ENCODE measurements around the gene PDCD4.

Gene PDCD4

DNA sequence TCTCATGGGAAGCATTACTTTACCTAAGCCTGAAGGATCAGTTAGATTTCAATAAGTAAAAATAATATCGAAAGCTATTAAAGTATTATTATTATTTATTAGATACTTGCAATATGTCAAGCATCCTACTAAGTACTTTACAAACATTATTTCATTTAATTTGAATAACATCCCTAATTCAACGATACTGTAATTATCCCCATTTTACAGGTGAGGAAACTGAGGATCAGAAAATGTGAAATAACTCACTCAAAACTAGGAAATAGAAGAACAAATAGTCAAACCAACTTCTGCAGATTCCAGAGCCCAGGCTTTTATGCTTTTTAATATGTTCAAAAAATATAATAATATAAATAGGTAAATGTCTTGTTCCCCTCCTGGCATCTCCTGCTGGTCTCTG is 10.3 kb upstream of the PDCD4 start:
- DNase-seq (ENCODE audit: low spot score) = no peak

GRCh38 chr10:110861930-110862649 is 9.6 kb upstream of the PDCD4 start:
- DNase-seq (ENCODE audit: low spot score) = peak; percentile 37

DNA sequence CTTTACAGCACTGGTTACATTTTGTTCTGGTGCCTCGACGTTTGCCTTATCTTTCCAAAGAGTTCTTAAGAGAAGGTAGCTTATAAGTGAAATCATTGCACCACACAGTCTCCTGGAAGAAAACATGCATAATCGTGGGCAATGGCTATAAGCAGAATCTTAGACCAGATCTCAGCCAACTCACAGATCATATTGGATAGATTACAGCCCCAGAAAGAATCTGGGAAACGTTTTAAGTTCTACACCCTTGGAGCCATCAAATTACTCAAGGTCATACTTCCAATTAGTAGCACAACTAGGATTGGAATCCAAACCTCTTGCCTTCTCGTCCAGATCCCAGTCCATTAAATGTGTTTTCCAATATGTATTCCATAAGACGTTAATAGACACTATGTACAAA is 8.8 kb upstream of the PDCD4 start:
- no peak for DNase-seq (ENCODE audit: low spot score)

DNA sequence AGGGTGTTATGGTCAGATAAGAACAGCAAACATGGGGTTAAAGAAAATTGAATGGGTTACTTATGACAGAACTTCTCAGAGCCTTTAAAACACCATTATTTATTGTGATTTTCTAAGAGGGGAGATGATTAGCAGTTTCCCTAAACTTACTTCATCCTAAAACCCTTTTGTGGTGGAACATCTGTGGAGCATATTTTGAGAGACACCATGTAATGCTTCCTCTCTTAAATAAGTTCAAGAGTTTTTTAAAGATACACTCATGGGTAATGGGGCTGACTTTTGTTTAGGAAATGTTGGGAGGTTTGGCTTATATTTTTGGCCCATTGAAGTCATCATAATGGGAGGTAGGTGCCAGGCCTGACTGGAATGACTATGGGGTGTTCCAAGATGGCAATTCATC is 8.4 kb upstream of the PDCD4 start:
- no peak for DNase-seq (ENCODE audit: low spot score)

- DNase-seq (ENCODE audit: low spot score) = no peak
Observed at GRCh38 chr10:110863956-110864355, 7.8 kb upstream of the PDCD4 start.

GRCh38 chr10:110864662-110865140 is 7.0 kb upstream of the PDCD4 start:
- DNase-seq (ENCODE audit: low spot score) = peak; percentile 81

DNA sequence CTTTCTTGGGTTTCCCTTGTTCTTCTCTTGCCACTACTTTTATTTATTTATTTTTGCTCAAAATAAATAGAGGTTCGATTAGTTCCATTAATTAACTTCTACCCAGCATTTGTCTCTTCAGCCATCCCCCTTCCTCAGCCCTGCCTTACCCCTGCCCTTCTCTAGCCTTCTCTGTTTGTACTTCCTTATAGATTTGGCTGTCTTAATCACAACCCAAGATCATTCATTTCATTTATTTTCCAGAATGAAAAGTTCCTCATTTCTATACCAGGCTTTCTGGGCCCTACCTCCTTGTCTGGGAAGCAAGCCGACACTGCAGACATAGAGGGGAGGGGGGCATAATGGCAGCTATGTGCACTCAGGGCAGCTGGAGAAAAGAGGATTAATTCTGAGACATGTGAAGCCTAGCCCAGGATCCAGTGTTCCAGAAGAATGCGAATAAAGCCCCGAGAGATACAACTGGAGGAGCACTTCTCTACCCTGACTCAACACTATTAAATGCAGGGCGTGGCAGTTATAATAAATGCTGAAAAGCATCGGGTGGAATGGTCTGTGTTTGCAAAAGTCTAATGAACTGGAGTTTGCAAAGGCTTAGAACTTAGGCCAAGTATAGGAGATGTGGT is 6.4 kb upstream of the PDCD4 start:
- no peak for DNase-seq (ENCODE audit: low spot score)

GRCh38 chr10:110865809-110866482 is 5.8 kb upstream of the PDCD4 start:
- no peak for DNase-seq (ENCODE audit: low spot score)

GRCh38 chr10:110867011-110867806 is 4.5 kb upstream of the PDCD4 start:
- peak; percentile 57 for DNase-seq (ENCODE audit: low spot score)

- DNase-seq (ENCODE audit: low spot score) = no peak
Observed at GRCh38 chr10:110867807-110868465, 3.8 kb upstream of the PDCD4 start.

GRCh38 chr10:110868981-110869380 is 2.7 kb upstream of the PDCD4 start:
- no peak for DNase-seq (ENCODE audit: low spot score)

DNA sequence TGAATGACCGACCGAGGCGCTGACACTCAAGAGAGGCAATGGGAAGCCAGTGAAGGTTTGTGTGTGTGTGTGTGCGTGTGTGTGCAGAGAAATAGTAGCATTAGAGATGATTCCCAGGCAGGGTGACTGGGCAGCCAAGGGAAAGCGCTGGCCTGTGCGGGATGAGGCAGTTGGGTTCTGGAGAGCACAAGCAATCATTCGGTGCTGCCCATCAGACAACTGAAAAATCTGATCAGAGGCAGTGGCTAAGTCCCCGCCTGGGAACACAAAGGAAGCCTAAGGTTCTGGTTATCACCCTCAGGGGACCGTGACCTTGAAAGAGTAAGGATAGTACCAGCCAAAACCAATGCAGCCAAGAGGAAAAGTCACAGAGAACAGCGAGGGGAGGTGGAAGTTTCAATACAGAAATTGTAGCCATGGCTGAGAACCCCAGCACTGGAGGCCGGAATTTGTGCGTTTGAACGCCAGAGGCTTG is 868 bp upstream of the PDCD4 start:
- DNase-seq (ENCODE audit: low spot score) = no peak

DNA sequence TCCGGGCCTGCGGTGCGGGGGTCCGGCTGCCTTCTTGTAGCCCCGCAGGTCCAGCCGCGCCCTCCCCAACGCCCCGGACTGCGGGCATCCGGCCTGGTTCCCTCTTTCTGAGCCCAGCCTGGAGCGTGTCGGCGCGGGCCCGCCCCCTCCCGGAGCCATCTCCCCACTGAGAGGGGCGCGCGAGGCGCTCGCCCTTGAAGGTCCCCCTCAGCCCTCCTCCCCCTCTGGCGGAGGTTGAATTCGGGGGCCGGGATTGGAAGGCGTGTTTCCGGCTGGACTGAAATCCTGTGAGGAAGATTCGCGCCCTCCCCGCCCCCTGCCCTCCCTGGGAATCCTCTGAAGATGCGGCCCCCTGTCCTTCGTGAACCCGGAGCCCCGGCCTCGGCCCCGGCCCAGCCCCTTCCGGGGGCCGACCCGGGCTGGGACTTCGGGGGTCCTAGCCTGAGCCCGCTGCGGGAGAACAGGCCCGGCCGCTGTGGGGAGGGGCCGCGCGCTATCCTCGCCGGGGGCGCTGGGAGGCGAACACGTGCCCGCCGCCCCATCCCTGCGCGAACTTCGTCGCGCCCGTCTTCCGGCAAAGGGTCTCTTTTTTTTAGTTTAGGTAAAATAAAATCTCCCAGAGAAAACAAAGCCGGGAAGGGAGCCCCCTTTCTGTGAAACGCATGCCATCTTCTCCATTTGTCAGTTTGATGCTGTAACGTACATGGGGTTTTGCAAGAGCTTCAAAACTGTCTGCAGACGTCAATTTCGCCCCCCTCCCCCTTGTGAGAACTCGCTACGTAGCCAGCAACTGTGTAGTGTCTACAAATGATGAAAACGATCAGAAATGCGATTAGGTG is 636 bp downstream of the PDCD4 start:
- DNase-seq (ENCODE audit: low spot score) = peak; percentile 75

- no peak for DNase-seq (ENCODE audit: low spot score)
Observed at GRCh38 chr10:110872984-110873923, 1.5 kb downstream of the PDCD4 start.

GRCh38 chr10:110873951-110874350 is 2.2 kb downstream of the PDCD4 start:
- DNase-seq (ENCODE audit: low spot score) = no peak

- no peak for DNase-seq (ENCODE audit: low spot score)
Observed at GRCh38 chr10:110876000-110876399, 4.3 kb downstream of the PDCD4 start.

- no peak for DNase-seq (ENCODE audit: low spot score)
Observed at GRCh38 chr10:110876788-110877187, 5.1 kb downstream of the PDCD4 start.

DNA sequence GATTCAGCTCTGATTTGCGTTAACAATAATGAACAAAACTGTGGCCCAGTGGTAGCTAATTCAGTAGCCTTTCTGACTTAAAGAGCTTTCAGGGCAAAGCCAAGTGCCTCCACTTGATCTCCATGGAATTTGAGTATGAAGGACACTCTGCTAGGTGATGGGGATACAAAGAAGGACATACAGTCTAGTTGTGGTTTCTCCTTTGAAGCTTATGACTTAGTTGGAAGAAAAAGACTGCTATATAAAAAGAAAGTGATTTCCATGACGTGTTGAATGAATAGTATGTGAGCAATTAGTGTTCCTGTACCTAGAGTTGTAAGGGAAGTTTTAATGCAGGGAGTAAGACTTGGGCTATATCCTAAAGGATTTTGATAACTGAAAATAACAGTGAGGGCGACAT is 8.3 kb downstream of the PDCD4 start:
- no peak for DNase-seq (ENCODE audit: low spot score)

DNA sequence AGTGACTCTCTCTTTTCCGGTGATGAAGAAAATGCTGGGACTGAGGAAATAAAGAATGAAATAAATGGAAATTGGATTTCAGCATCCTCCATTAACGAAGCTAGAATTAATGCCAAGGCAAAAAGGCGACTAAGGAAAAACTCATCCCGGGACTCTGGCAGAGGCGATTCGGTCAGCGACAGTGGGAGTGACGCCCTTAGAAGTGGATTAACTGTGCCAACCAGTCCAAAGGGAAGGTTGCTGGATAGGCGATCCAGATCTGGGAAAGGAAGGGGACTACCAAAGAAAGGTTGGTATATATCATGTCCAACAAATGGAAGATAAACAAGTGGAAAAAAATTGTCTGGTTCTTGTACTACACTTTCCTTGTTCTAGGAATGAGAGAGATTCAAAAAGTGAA is 9.5 kb downstream of the PDCD4 start:
- DNase-seq (ENCODE audit: low spot score) = no peak

GRCh38 chr10:110881905-110882304 is 10.2 kb downstream of the PDCD4 start:
- no peak for DNase-seq (ENCODE audit: low spot score)

Measured in pons (tissue), 1 donor.